Measurements from ENCODE around the gene RNF157.
A peak's percentile ranks its signal among the peaks of the same experiment; 100 is the strongest.

RNF157 gene

DNA sequence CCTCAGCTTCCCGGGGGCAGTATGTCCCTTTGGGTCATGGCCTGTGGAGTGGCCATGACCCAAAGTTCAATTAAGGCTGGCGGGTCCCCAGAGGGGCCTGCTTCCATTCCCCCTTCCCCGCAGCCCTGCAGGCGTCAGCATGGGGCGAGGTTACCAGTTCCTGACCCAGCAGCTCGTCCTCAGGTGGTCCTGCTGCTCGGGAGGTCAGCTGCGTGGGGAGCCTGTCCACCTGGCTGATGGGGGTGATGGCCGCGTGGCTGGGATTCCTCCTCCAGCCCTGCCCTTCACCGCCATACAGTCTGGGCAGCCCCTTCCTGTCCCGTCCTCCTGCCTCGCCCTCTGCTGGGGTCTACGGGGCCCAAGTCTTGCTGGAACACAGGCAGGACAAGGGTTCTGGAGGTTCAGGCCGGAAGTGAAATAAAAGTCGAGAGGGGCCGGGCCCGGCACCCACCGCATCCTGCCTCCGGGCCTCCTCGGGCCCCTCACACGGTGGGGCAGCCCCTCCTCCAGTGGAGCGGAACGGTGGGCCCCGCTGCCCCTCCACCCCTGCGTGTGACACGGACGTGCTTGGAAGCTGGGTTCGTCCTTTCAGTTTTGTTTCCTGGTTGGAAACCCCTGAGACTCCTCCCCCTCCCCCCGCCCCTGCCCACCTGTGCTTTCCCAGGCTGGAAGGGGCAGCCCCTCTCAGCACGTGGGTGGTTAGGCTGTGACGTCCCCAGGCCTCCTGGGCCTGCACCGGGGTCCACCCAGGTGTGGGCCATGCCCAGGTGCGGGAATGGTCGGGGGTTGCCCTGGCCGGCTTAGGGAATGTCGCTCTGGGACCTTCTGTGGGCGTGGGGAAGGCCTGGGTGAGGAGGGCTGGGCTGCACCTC is 31.6 kb upstream of the RNF157 start:
- Histone ChIP-seq H3K27ac (peak overlapping the region; percentile 14 to 99 (median 81)), H3K4me3 (peak overlapping the region; percentile 20 to 41 (median 33))

DNA sequence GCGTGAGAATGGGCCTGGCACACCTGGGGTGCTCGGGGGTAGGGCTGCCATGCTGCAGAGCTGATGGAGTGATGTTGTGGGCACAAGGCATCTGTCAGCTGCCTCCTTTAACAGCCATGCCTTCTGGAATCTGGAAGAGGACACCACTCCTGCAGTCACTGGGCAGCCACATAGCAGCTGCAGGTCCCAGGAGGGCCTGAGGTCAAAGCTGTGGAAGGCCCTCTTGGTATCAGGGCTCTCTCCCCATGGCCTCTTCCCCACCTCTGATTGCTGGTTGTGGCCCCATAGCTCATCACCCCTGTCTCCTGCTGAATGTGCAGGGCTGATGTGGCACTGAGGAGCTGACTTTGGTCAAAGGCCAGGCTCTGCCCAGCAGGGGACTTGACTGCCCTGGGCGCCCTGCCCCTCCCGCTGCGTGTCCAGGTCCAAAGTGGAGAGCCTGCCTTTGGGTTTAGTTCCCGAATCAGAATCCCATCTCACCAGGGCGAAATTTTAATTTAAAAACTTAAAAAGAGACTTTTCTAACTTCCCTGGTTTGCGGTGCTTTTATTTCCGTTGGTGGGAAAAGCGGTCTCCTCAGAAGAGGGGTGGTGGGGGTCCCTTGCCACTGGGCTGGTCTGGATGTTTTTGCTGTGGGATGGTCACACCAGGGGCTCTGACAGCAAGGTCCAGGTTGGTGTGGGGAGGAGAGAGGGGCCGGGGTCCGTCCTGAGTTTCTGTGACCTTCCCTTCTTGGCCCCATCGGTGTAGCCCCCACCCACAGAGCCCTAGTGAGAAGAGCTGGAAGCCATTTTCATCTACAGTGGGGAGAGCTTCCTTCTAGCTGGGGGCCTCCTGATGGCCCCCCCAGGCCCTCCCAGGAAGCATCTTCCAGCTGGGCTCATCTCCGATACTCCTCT is 30.7 kb upstream of the RNF157 start:
- H3K27ac ChIP-seq, result peak overlapping the region in 20 of 21 experiments; percentile 9 to 99 (median 82)
- H3K4me3 ChIP-seq, result peak overlapping the region in 5 of 7 experiments; percentile 26 to 41 (median 40)

DNA sequence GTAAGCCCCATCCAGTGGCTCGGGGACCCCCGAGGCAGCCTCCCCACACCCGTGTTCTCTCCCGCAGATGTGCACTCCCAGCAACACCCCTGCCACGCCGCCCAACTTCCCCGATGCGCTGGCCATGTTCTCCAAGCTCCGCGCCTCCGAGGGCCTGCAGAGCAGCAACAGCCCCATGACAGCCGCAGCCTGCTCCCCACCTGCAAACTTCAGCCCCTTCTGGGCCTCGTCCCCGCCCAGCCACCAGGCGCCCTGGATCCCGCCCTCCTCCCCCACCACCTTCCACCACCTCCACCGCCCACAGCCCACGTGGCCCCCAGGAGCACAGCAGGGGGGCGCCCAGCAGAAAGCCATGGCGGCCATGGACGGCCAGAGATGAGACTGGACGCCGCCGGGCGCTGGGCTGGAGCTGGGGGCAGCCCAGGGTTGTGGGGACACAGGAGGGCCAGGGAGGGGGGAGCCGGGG is 29.9 kb upstream of the RNF157 start:
- peak overlapping the region in 10 of 21 experiments; percentile 29 to 99 (median 93) for H3K27ac ChIP-seq
- H3K4me3 ChIP-seq, result no peak overlapping the region

DNA sequence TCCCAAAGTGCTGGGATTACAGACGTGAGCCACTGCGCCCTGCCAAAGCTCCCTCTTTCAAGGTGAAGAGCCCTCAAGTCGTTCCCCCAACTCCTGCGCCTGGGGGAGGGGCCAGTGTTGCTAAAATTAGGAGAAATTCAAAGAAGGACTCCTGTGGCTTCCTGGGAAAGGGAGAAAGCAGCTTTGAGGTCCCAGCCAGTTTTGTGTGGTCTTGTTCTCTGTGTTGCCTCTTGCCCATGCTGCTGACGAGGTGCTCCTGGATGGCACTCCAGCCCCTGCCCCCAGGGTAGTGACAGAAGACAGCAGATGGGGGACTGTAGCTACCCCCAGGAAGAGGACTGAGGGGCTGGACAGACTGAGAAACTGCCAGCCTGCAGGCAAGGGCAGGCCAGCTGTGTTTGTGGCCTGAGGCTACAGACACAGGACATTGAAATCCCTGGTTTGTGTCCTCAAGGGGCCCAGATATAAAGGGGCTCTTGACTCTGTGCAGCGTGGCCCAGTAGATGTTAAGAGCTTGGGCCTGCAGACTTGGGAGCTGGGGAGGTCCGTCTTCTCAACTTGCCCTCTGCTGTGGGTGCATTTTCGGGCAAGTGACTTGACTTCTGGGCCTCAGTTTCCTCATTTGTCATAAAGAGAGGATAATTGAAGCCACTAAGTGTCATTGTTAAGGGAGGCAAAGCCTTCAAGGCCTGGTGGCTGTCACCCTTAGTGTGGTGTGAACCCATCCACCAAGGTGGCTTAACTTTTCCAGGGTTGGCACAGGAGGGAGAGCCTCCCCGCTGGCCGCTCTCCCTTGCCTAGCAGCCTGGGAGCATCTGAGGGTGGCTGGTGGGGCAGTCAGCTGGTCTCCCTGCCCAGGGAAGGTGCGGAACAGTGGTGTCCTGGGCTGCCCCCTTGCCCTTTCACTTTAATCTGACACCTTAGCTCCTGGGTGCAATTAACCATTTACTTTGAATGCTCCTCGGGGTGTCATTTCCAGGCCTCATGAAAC is 29.0 kb upstream of the RNF157 start:
- H3K27ac ChIP-seq, result peak overlapping the region in 17 of 21 experiments; percentile 3 to 99 (median 90)
- no peak overlapping the region for H3K4me3 ChIP-seq

DNA sequence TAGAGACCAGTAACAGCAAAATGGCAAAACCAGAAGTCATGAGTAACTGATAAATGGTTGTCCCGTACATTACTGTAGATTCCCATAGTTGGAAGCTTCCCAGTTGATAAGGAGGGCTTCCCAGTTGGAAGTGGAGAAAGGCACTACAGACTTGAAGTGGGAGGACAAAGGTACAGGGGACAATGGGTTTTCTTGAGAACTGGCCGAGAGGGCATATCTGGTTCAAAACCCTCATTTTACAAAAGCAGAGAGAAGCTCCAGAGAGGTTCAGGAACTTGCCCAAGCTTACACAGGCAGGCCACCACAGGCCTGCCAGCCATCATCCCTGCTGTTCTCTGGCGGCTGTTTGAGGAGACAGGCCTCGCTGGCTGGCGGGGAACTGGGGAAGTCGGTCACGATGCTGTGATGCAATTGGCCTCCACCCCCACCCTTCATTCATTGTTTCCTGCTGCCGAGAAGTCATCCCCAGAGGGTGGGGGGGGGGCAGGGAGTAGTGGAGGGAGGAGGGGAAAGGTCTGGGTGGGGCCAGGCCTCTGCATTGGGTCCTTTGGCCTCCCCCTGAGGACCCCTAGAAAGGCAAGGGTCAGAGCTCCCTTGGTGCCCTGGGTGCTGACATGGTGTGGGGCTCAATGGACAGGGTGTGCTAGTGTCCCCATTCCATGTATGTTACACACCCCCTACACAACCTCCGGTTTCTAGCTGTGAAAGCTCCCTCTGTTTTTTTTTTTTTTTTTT is 27.9 kb upstream of the RNF157 start:
- Histone ChIP-seq H3K4me3 (peak overlapping the region in 5 of 7 experiments; percentile 4 to 97 (median 20)), H3K27ac (peak overlapping the region in 20 of 21 experiments; percentile 37 to 99 (median 92))

DNA sequence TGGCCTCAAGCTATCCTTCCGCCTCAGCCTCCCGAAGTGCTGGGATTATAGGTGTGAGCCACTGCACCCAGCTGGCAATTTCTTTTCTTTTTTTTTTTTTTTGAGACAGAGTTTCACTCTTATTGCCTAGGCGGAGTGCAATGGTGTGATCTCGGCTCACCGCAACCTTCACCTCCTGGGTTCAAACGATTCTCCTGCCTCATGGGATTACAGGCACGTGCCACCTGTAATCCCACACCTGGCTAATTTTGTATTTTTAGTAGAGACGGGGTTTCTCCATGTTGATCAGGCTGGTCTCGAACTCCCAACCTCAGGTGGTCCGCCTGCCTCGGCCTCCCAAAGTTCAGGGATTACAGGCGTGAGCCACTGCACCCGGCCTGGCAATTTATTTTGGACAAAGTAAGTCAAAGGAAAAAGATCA is 27.3 kb upstream of the RNF157 start:
- Histone ChIP-seq H3K27ac (peak overlapping the region in 20 of 21 experiments; percentile 37 to 99 (median 93)), H3K4me3 (peak overlapping the region in 5 of 7 experiments; percentile 4 to 97 (median 20))

DNA sequence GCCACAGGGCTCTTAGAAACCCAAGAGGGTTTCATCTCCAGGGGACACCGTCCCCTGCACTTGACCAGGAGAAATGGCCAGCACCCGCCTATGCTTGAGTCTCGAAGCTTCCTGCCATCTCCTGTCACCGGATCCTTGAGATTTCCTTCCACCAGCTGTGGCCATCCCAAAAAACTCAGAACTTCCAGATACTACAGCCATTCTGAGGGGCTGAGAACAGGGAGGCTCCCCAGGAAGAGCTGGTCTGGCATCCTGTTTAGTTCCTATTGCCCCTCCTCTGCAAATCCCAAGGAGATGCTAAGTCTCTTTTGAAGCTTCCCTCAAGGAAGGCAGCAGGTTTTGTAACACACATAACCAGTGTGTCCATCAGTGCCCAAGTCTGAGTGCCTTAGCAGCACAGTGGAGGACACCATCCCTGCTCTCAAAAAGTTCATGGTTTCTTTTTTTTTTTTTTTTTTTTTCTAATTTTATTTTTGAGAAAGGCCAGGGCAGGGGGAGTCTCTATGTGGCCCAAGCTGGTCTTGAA is 26.8 kb upstream of the RNF157 start:
- Histone ChIP-seq H3K27ac (peak overlapping the region; percentile 23 to 99 (median 93)), H3K4me3 (peak overlapping the region; percentile 67 to 97 (median 96))

DNA sequence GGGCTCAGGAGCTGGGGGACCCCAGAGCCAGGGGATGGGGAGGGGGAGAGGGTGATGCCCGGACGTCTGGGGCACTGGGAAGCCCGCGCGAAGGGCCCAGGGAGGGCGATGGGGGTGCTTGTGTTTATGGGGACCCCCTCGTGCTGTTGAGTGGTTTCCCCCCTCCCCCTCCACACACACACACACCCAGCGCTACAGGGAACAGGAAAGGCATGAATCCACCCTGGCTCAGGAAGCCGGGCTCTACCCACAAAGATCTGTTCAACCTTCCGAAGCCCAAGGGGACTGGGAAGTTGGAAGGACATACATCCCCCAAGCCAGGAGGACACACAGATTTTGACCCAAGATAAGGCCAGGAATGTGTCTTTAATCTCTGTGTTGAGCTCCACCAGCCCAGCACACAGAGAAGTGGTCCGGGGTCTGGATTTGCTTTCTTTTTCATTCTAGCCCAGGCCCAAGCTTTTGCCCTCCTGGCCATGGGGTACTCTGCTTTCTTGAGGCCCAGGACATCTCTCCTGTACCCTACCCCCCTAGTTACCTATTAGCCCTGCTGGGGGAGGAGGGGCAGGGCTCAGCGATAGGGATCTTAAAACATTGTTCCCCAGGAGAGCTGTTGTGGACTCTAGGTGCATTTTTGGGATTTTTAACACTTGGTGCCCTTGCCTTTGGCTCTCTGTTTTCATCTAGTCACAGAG is 26.1 kb upstream of the RNF157 start:
- Histone ChIP-seq H3K4me3 (peak overlapping the region; percentile 67 to 97 (median 96)), H3K27ac (peak overlapping the region; percentile 82 to 99 (median 93))

DNA sequence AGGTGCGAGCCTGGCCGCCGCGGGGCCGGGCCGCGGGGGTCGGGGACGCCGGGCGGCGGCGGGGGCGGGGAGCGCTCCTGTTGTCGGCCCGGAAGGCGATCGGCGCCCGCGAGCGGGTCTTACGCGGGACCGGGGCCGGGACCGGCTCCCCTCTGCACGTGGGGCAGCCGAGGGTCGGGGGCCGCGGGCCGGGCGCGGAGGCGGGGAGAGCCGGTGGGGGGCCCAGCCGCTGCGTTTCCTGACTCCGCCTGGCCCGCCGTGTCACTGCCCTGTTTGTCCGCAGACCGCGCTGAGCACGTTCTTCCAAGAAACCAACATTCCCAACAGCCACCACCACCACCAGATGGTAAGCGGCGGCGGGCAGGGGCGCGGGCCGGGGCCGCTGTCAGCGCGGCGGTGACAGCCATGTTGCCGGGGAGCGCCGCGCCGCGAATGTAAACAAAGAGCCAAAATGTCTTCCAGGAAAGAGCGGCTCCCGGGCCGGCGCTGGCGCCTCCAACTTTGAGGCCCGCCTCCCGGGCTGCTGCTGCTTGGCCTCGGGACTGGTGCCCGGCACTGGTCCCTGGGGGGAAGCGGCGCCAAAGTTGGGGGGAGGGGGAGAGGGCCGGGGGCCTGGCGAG is 25.4 kb upstream of the RNF157 start:
- peak overlapping the region; percentile 67 to 97 (median 96) for H3K4me3 ChIP-seq

DNA sequence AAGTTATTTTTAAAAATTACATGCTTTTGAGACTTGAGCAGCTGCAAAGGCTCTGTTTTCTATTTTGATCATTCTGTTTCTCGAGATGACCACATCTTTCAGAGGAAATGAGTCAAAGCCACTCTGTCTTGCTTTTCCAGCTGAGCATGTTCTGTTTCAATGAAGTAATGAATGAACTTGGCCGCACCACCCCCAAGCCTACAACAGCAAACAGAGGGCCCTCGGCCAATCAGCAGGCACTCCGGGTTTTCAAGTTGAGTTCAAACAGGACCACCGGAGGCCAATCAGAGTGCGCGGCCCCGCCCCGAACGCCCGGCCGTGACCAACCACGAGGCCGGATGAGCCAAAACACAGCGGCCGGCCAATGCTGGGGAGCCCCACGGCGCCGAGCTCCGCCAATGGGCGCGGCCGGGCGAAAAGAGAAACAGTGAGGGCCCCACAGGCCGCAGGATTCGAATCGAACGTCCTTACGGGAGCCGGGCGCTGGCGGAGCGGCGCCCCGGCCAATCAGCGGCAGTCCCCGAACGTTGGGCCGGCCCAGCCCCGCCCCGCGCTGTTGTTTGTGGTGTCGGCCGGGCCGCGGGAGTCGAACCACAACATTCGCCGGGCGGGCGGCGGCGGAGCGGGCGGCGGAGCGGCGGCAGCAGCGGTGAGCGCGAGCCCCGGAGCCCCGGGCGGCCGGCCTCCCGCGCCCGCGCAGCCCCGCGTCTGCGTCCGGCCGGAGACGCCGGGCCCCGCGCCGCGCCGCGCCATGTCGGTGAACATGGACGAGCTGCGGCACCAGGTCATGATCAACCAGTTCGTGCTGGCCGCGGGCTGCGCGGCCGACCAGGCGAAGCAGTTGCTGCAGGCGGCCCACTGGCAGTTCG is 24.7 kb upstream of the RNF157 start, which contains the start of gene UBALD2:
Gene UBALD2 (plus strand): TSS at position 594 of the 869 bp plus-strand sequence. CDS start 158 bp downstream, at position 752.
- peak within 1 kb of the TSS; percentile 67 to 97 (median 96) for H3K4me3 ChIP-seq
- peak within 1 kb of the TSS; percentile 82 to 99 (median 93) for H3K27ac ChIP-seq

More for the DNA sequence above, 25.4 kb upstream of the RNF157 start:
- peak overlapping the region; percentile 82 to 99 (median 93) for H3K27ac ChIP-seq

DNA sequence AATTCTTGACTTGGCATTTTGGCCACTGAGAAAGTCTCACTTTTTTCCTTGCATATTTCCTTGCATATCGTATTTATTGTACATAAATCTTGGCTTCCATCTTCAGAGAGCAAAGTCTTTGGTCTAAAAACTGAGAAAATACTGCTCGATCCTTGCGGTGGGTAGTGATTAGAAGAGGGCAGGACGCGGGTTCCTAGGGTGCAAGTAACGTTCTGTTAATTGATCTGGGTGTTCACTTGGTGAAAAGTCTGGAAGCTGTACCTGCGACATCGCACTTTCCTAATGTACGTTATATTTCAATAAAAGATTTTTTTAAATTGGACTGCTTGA is 24.1 kb upstream of the RNF157 start:
- Histone ChIP-seq H3K4me3 (peak overlapping the region in 2 of 7 experiments; percentile 9 to 17), H3K27ac (peak overlapping the region in 19 of 21 experiments; percentile 4 to 99 (median 74))

DNA sequence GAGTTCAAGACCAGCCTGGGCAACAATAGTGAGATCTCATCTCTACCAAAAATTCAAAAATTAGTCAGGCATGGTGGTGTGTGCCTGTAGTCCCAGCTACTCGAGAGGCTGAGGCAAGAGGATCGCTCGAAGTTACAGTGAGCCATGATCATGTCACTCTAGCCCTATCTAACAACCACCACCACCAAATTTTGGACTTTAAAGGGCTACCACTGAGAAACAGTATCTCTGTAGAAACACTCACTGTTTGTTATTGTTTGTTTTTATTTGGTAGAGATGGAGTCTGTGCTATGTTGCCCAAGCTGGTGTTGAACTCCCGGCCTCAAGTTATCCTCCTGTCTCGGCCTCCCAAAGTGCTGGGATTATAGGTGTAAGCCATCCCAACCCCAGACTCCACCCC is 23.6 kb upstream of the RNF157 start:
- no peak overlapping the region for H3K4me3 ChIP-seq
- H3K27ac ChIP-seq, result peak overlapping the region in 20 of 21 experiments; percentile 4 to 99 (median 74)

DNA sequence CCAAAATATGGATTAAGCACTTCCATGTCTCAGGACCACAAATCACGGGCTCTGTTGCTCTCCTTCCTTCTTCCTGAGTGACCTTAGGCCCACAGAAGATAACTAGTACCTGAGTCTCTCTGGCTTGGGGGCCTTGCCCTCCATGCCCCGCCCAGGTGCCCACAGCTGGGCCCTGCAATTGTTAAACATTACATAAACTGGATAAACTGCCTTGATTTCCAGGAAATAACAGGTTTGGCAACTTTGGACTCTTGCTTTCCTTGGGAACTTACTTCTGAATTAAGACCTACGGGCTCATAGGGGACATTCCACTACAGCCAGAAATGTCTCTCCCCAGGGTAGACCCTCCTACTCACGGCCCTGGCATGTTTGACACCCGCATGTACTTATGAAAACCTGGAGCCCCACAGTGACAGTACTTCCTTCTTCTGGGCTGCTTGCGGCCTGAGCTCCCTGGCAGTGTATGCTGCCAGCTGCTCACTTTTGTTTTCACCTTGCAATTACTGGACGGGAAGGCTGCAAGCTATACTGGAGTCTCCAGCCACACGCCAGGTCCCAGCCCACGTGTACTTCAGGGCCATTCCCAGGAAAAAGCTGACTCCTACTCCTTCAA is 22.5 kb upstream of the RNF157 start:
- Histone ChIP-seq H3K27ac (peak overlapping the region in 20 of 21 experiments; percentile 31 to 99 (median 72)), H3K4me3 (no peak overlapping the region)

DNA sequence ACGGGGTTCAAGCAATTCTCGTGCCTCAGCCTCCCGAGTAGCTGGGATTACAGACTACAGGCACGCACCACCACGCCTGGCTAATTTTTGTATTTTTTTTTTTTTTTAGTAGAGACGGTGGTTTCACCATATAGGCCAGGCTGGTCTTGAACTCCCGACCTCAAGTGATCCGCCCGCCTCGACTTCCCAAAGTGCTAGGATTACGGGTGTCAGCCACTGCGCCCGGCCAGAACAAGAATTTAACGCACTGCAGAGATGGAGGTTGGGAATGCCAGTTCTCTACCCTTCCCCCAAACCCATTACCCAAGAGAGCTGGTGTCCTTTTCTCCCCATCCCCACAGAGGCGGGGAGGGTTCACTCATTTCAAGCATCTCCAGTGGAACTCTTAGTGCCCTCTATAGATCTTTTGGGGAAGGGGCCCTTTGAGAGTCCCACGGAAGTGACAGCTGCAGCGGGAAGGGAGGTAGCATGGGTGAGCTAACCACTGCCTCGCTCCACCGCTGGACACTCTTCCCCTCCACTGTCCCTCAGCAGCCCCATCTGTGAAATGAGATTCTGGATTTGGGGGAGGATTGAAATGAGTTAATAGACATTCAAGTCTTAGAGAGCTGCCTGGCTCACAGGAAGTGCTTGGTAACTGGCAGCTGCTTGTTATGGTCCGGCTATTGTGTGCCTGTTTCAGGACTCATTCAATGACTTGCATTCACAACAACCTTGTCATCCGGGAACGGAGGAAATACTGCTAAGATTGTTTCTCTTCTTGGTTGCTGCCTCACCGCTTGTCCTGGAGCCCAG is 21.3 kb upstream of the RNF157 start:
- Histone ChIP-seq H3K27ac (peak overlapping the region in 11 of 21 experiments; percentile 19 to 94 (median 76)), H3K4me3 (no peak overlapping the region)

Data from skin epidermis (tissue), 12 donors.